Mucosa of rectum (tissue), 2 donors: ENCODE data around the gene PROM2.

Experiments used
- H3K27ac ChIP-seq, 2 donors: one replicate each; pipeline ENCODE4 v1.7.0; 2013; ENCODE audit warnings: inconsistent platforms in 2 of 2, low read depth in 2 of 2, low read length in 2 of 2
- H3K27me3 ChIP-seq, 2 donors: one replicate each; pipeline ENCODE4 v1.7.0; 2013; ENCODE audit warnings: low read length in 2 of 2; ENCODE audit not compliant: control insufficient read depth in 2 of 2, insufficient read depth in 2 of 2
- H3K36me3 ChIP-seq, 2 donors: one replicate each; pipeline ENCODE4 v1.7.0; 2013; ENCODE audit warnings: low read length in 2 of 2; ENCODE audit not compliant: control insufficient read depth in 2 of 2, insufficient read depth in 2 of 2
- H3K4me1 ChIP-seq, 2 donors: one replicate each; pipeline ENCODE4 v1.7.0; 2013; ENCODE audit warnings: low read length in 2 of 2, mild to moderate bottlenecking in 1 of 2; ENCODE audit not compliant: control insufficient read depth in 2 of 2, insufficient read depth in 2 of 2
- H3K4me3 ChIP-seq, 2 donors: one replicate each; pipeline ENCODE4 v1.7.0; 2013; ENCODE audit warnings: low read length in 2 of 2
- H3K9ac ChIP-seq, 2 donors: one replicate each; pipeline ENCODE4 v1.7.0; 2013; ENCODE audit warnings: low read length in 2 of 2, low read depth in 1 of 2, mild to moderate bottlenecking in 1 of 2
- H3K9me3 ChIP-seq, 2 donors: one replicate each; pipeline ENCODE4 v1.7.0; 2013; ENCODE audit warnings: low read length in 2 of 2; ENCODE audit not compliant: control insufficient read depth in 2 of 2
- donor health status: healthy.
- donor health status: Normal muscosa, but diverticular disease.

PROM2 gene

DNA sequence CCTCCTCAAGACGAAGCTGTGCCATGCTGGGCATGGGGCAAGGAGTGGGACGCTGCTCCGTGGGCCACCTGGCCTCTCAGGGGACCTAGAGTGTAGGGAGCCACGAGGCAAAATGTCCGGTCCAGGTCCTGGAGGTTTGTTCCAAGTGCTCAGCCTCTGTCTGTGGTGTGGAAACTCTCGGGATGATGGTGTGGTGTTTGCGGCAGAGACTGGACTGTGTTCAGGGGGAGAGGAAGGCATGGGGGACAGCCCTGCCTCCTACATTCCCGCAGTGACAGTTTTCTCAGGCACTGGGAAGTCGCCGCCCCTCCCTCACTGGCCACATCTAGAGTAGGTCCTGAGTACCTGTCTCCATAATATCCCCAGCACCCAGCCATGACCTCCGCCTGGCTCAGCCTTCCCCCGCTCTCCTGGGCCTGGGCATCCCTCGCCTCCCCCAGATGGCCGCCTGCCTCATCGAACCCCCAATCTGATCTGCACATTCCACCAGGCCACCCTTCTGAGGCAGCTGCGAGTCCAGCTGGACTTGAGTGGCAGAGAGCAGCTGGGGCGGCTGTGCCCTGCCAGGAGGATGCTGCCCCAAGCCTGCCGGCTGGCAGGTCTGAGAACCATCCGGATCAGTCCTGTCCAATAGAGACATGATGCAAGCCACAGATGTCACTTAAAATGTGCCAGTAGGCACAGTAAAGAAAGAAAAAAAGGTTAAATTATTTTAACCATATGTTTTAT is 29.1 kb downstream of the PROM2 start:
- Histone ChIP-seq H3K27ac (no peak overlapping the region), H3K36me3 (no peaks in the 10 kb centered on the region), H3K4me1 (peaks cover 2 to 6% of the 10 kb centered on the region in 2 donors), H3K27me3 (no peaks in the 10 kb centered on the region), H3K9ac (no peak overlapping the region), H3K4me3 (no peak overlapping the region), H3K9me3 (no peaks in the 10 kb centered on the region)

DNA sequence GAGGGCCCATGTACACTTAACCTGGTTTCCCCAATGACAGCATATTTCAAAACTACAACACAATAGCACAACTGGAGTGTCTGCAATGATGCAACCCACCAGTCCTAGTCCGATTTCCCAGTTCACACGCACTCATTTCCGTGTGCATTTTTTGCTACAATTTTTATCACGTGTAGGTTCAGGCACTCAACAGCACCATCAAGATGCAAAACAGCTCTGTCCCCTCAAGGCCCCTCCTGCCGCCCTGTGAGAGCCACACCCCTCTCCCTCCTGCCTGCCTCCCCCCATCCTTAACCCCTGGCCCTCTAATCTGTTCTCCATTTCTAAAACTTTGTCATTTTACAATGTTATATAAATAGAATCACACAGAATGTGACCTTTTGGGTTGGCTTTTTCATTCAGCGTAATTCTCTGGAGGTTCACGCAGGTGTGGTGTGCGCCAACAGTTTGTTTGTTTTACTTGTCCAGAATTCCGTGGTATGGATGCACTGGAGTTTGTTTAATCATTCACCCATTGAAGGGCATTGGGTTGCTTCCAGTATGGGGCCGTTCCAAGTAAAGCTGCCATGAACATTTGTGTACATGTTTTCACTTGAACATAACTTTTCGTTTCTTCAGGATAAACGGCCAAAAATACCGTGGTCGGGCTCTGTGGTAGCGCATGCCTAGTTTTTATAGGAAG is 31.3 kb downstream of the PROM2 start:
- no peak overlapping the region for H3K4me3 ChIP-seq
- no peak overlapping the region for H3K27ac ChIP-seq
- H3K9ac ChIP-seq = no peak overlapping the region
- no peaks in the 10 kb centered on the region for H3K27me3 ChIP-seq
- peaks cover 6 to 9% of the 10 kb centered on the region in 2 donors for H3K4me1 ChIP-seq
- no peaks in the 10 kb centered on the region for H3K36me3 ChIP-seq
- no peaks in the 10 kb centered on the region for H3K9me3 ChIP-seq

DNA sequence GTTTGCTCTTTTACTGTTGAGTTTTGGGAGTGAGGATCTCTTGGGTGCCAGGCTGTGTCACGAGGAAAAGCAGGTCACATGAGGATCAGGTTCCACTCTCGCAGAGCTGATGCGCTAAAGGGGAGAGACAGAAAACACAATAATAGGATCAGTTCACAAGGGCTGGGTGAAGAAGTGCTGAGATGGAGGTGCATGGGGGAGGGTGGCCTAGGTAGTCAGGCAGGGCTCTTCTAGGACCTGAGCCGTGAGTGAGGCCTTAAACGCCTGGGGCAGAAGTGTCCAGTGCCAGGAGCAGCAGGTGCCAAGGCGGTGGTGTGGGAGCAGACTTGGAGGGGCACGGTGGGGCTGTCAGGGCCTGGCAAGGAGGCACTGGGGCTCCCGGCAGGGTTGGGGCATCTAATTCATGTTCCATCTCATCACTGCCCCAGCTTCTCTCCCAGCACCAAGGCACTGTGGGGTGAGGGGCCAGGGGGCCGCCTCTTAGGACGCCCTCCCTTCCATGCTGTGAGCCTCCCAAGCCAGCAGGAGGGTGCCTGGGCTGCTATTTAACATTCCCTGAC is 32.2 kb downstream of the PROM2 start:
- Histone ChIP-seq H3K9me3 (no peaks in the 10 kb centered on the region), H3K27ac (no peak overlapping the region), H3K4me3 (no peak overlapping the region), H3K36me3 (no peaks in the 10 kb centered on the region), H3K4me1 (peaks cover 6 to 8% of the 10 kb centered on the region in 2 donors), H3K9ac (no peak overlapping the region), H3K27me3 (no peaks in the 10 kb centered on the region)

DNA sequence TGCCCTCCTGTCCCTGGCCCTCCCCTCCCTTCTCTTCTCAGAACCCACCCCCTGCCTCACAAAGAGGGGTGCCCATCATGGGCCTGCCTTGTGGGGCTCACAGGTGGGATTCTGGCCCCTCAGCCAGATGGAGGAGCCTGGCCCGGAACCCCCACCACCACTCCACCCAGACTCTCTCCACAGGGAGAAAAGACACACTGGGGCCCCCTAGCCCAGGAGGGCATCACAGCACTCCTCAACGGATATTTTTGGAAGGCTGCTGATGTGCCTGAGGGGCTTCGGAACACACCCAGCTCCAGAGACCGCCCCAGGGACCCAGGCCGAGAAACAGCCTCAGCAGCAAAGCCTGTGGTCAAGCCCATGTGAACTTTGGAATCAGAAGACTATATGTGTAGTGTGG is 32.8 kb downstream of the PROM2 start:
- Histone ChIP-seq H3K4me1 (peaks cover 6 to 8% of the 10 kb centered on the region in 2 donors), H3K27me3 (no peaks in the 10 kb centered on the region), H3K9ac (no peak overlapping the region), H3K4me3 (no peak overlapping the region), H3K36me3 (no peaks in the 10 kb centered on the region), H3K27ac (no peak overlapping the region), H3K9me3 (no peaks in the 10 kb centered on the region)

DNA sequence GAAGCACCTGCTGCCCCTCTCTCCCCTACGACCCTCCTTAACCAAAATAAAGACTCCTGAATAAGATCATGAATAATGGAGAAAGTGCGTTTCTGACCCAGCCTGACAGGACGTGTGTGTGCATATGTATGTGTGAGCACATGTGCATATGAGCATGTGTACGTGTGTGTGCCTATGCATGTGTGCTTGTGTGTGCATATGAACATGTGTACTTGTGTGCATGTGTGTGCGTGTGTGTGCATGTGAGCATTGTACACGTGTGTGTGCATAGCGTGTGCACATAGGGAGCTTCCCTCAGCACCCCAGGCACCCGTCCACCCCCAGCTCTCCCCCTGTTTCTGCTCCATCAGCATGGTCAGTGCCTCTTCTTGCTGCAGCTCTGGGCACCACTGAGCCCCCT is 33.6 kb downstream of the PROM2 start:
- Histone ChIP-seq H3K9me3 (no peaks in the 10 kb centered on the region), H3K4me1 (peaks cover 6 to 8% of the 10 kb centered on the region in 2 donors), H3K9ac (no peak overlapping the region), H3K27ac (no peak overlapping the region), H3K4me3 (no peak overlapping the region), H3K36me3 (no peaks in the 10 kb centered on the region), H3K27me3 (no peaks in the 10 kb centered on the region)

DNA sequence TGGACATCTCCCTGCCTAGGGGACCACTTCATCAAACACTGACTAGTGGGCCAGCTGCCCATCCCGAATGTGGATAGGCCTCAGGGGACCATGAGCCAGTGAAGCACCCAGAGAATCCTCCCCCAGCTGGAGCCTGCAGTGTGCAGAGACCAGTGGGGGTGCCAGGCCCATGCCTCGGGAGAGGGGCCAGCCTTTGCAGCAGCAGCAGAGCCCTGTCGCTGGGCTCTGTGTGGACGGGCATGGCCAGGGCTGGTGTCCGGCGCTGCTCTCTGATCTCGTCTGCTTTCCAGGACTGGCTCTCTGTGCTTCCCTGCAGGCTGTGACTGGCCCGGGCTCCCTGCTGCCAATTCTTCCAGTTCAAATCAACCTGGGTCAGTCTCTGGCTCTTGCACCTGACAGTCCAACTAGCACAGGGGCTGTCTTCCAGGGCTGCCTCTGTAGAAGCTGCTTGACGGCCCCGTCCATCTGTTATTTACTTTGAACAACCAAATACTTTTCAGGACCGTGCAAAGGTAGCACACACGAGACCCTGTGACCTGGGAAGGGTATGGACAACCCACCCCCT is 34.3 kb downstream of the PROM2 start:
- Histone ChIP-seq H3K36me3 (no peaks in the 10 kb centered on the region), H3K9ac (no peak overlapping the region), H3K4me1 (peaks cover 6 to 8% of the 10 kb centered on the region in 2 donors), H3K4me3 (no peak overlapping the region), H3K27me3 (no peaks in the 10 kb centered on the region), H3K27ac (no peak overlapping the region), H3K9me3 (no peaks in the 10 kb centered on the region)

DNA sequence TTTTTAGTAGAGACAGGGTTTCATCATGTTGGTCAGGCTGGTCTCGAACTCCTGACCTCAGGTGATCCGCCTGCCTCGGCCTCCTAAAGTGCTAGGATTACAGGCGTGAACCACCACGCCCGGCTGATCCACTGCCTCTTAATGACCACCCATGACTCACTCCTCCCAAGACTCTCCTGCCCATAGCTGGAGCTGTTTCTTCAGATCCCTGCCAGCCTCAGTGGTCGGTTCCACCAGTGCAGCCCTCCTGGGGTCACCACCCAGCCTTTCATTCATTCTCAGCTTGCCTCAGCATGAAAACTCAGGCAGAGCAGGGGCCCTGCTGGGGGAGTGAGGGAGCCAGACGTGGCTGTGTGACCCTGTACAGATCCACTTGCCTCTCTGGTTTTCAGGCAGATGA is 35.4 kb downstream of the PROM2 start:
- H3K9me3 ChIP-seq = no peaks in the 10 kb centered on the region
- H3K36me3 ChIP-seq = no peaks in the 10 kb centered on the region
- H3K4me1 ChIP-seq = peaks cover 6 to 8% of the 10 kb centered on the region in 2 donors
- no peaks in the 10 kb centered on the region for H3K27me3 ChIP-seq
- H3K4me3 ChIP-seq = no peak overlapping the region
- no peak overlapping the region for H3K27ac ChIP-seq
- H3K9ac ChIP-seq = no peak overlapping the region

DNA sequence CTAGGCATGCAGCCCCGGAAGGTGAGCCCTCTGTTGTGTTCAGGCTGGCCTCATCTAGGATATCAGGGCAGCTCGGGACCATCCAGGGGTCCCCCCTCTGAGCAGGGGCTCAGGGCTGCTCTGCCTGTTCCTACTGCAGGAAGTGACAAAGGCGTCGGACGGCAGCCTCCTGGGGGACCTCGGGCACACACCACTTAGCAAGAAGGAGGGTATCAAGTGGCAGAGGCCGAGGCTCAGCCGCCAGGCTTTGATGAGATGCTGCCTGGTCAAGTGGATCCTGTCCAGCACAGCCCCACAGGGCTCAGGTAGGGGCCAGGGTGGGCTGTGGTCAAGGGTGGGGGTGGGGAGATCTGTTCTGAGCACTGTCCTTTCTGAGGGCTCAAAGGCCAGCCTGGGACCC is 36.0 kb downstream of the PROM2 start:
- H3K4me1 ChIP-seq = peaks cover 3 to 8% of the 10 kb centered on the region in 2 donors
- H3K27ac ChIP-seq = no peak overlapping the region
- H3K9me3 ChIP-seq = no peaks in the 10 kb centered on the region
- H3K27me3 ChIP-seq = no peaks in the 10 kb centered on the region
- H3K4me3 ChIP-seq = no peak overlapping the region
- H3K36me3 ChIP-seq = no peaks in the 10 kb centered on the region
- no peak overlapping the region for H3K9ac ChIP-seq

DNA sequence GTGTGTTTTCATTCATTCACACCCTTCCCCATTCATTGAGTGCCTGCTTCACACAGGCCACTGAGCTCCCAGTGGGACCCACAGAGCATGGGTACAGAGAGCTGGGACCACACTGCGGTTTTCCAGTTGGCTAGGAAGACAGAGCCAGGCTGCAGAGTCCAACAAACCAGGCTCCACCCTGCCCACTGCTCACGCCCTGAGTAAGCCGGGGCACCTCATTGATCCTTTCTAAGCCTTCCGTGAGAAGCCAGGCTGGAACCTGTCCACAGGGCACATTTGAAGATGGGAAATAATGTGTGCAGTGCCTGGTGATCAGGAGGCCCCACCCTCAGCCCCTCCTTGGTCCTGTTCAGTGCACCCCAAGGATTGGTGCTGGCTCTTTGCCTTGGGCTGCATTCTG is 36.4 kb downstream of the PROM2 start:
- Histone ChIP-seq H3K36me3 (no peaks in the 10 kb centered on the region), H3K27ac (no peak overlapping the region), H3K4me3 (no peak overlapping the region), H3K9me3 (no peaks in the 10 kb centered on the region), H3K27me3 (no peaks in the 10 kb centered on the region), H3K9ac (no peak overlapping the region), H3K4me1 (peaks cover 0 to 8% of the 10 kb centered on the region in 2 donors)
